OCI-LY3 (cell line): ENCODE measurements around the gene VWA7.
A peak's percentile ranks its signal among the peaks of the same experiment; 100 is the strongest.
"Not testable (repeated sequence)": the region's sequence is repeated elsewhere in the genome, so short reads cannot be mapped to it uniquely, and the experiment has no call there.

ENCODE experiments used
- H2AFZ ChIP-seq: fragments of 200-600, 300-600 bp; shearing (Covaris generic); 2 replicates; pipeline ENCODE4 v1.6.0; 2014; ENCODE audit warnings: antibody characterized with exemption, low read depth, low read length
- H3K27ac ChIP-seq: fragments of 200-600, 300-600 bp; sonication (generic); 2 replicates; pipeline ENCODE4 v1.5.1; 2014; ENCODE audit warnings: mild to moderate bottlenecking, low read length, moderate library complexity, mixed read lengths
- H3K27me3 ChIP-seq: fragments of 200-600, 300-600 bp; sonication (generic); 2 replicates; pipeline ENCODE4 v1.6.1; 2014; ENCODE audit warnings: low read depth, low read length, mixed read lengths
- H3K36me3 ChIP-seq: fragments of 200-600, 300-600 bp; sonication (generic); replicated peaks from 2 replicates; pipeline ENCODE3; 2014; ENCODE audit warnings: low read depth, low read length, mixed read lengths
- H3K4me1 ChIP-seq: fragments of 300-600, 200-600 bp; sonication (generic); 2 replicates; pipeline ENCODE4 v1.6.1; 2014; ENCODE audit warnings: low read length, mixed read lengths
- H3K4me2 ChIP-seq: fragments of 200-600, 300-600 bp; sonication (generic); 2 replicates; pipeline ENCODE4 v1.6.1; 2014; ENCODE audit warnings: low read length, mixed read lengths
- H3K4me3 ChIP-seq: fragments of 300-600, 200-600 bp; sonication (generic); 2 replicates; pipeline ENCODE4 v1.5.1; 2014; ENCODE audit warnings: antibody characterized with exemption, mild to moderate bottlenecking, low read length, moderate library complexity
- H3K79me2 ChIP-seq: fragments of 300-600, 200-600 bp; shearing (Covaris generic); 2 replicates; pipeline ENCODE4 v1.6.1; 2014; ENCODE audit warnings: mild to moderate bottlenecking, low read length, mixed read lengths
- H3K9ac ChIP-seq: fragments of 300-600, 200-600 bp; shearing (Covaris generic); 2 replicates; pipeline ENCODE4 v1.6.0; 2014; ENCODE audit warnings: mild to moderate bottlenecking, low read length, moderate library complexity
- H3K9me3 ChIP-seq: fragments of 200-600, 300-600 bp; shearing (Covaris generic); 2 replicates; pipeline ENCODE4 v1.6.1; 2014; ENCODE audit warnings: low read length, mixed read lengths; ENCODE audit not compliant: insufficient read depth
- H4K20me1 ChIP-seq: fragments of 200-600, 300-600 bp; sonication (generic); 2 replicates; pipeline ENCODE4 v1.6.1; 2016; ENCODE audit warnings: low read length, mixed read lengths; ENCODE audit not compliant: insufficient read depth
- CTCF ChIP-seq: fragments of 200-600, 300-600 bp; sonication (generic); IDR thresholded peaks from 2 replicates; pipeline ENCODE4 v1.5.1; 2014; ENCODE audit warnings: antibody characterized with exemption, low read length, low read depth
- EZH2phosphoT487 ChIP-seq: fragments of 200-600 bp; shearing (Covaris generic); IDR thresholded peaks from 2 replicates; pipeline ENCODE4 v1.6.1; 2018; ENCODE audit warnings: antibody characterized with exemption, mixed run types, low read depth

The VWA7 gene

GRCh38 chr6:31811645-31812044 lies 34.5 kb upstream of the VWA7 start:
- no peaks in the 10 kb centered on the region for H3K36me3 ChIP-seq
- H3K9me3 ChIP-seq = no peaks in the 10 kb centered on the region
- TF ChIP-seq CTCF = no peak
- no peak for TF ChIP-seq EZH2phosphoT487
- no peaks in the 10 kb centered on the region for H3K27me3 ChIP-seq
- H2AFZ ChIP-seq = no peak overlapping the region
- H3K4me3 ChIP-seq = no peak overlapping the region
- peaks cover 16% of the 10 kb centered on the region for H3K4me1 ChIP-seq
- no peaks in the 10 kb centered on the region for H4K20me1 ChIP-seq
- H3K4me2 ChIP-seq = no peak overlapping the region
- H3K79me2 ChIP-seq = peaks cover under 1% of the 10 kb centered on the region; the same call in 1 of the 2 replicates
- no peak overlapping the region for H3K9ac ChIP-seq
- no peak overlapping the region for H3K27ac ChIP-seq

- not testable (repeated sequence) for H3K4me3 ChIP-seq, H3K27ac ChIP-seq, H2AFZ ChIP-seq, H3K27me3 ChIP-seq, H4K20me1 ChIP-seq, H3K9ac ChIP-seq, H3K4me2 ChIP-seq, H3K36me3 ChIP-seq, H3K9me3 ChIP-seq
- H3K79me2 ChIP-seq = peaks cover 14% of the 10 kb centered on the region
- peaks cover 16% of the 10 kb centered on the region for H3K4me1 ChIP-seq
These were observed 31.5 kb upstream of the VWA7 start for GRCh38 chr6:31808599-31808998.

GRCh38 chr6:31806470-31807272 lies 29.5 kb upstream of the VWA7 start, which contains the start of gene LSM2:
Gene LSM2, minus strand, starts transcription at chr6:31806966. Its CDS starts 209 bp downstream, at chr6:31806757.
- no peak for TF ChIP-seq EZH2phosphoT487
- peak; percentile 39 for TF ChIP-seq CTCF
- Histone ChIP-seq H4K20me1 (no peaks in the 10 kb centered on the region), H3K4me1 (peaks cover 4% of the 10 kb centered on the region; the same call in 1 of the 2 replicates), H2AFZ (peak within 1 kb of the TSS; percentile 84), H3K36me3 (no peaks in the 10 kb centered on the region), H3K9me3 (no peaks in the 10 kb centered on the region), H3K4me2 (peak within 1 kb of the TSS; percentile 88), H3K27ac (peak within 1 kb of the TSS; percentile 74), H3K9ac (peak within 1 kb of the TSS; percentile 96), H3K79me2 (peaks cover 14% of the 10 kb centered on the region), H3K27me3 (no peaks in the 10 kb centered on the region), H3K4me3 (peak within 1 kb of the TSS; percentile 99)

- Histone ChIP-seq H2AFZ (peak overlapping the region; percentile 84), H3K4me2 (peak overlapping the region; percentile 88), H3K79me2 (peaks cover 14% of the 10 kb centered on the region), H3K9ac (peak overlapping the region; percentile 96), H3K4me1 (peaks cover 4% of the 10 kb centered on the region; the same call in 1 of the 2 replicates), H4K20me1 (no peaks in the 10 kb centered on the region), H3K4me3 (peak overlapping the region; percentile 99), H3K36me3 (no peaks in the 10 kb centered on the region), H3K9me3 (no peaks in the 10 kb centered on the region), H3K27me3 (no peaks in the 10 kb centered on the region), H3K27ac (peak overlapping the region; percentile 74)
- TF ChIP-seq EZH2phosphoT487 = no peak
- TF ChIP-seq CTCF = no peak
These were observed 28.9 kb upstream of the VWA7 start for GRCh38 chr6:31805939-31806469.

DNA sequence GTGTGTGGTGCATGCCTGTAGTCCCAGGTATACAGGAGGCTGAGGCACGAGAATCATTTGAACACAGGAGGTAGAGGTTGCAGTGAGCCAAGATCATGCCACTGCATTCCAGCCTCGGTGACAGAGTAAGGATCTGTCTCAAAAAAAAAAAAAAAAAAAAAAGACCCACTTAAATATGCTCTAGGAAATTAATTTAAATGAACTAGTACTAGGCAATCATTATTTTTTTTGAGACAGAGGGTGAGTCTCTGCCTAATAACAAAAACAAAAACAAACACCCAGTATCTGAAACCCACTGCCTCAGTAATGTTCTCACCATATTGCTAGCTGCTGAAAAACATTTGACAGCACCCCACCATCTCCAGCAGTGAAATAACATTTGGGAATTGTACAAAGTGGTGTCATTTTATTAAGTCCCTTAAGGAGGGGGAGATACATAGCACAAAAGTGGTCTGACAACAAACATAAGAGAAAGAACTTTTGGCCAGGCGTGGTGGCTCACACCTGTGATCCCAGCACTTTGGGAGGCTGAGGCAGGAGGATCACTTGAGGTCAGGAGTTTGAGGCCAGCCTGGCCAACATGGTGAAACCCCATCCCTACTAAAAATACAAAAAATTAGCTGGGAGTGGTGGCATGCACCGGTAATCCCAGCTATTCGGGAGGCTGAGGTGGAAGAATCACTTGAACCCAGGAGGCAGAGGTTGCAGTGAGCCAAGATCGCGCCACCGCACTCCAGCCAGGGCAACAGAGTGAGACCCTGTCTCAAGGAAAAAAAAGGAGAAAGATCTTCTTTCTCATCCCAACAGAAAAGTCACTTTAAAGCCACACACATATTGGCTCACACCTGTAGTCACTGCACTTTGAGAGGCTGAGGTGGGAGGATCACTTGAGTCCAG lies 24.2 kb upstream of the VWA7 start:
- not testable (repeated sequence) for H3K9ac ChIP-seq, H2AFZ ChIP-seq, H3K9me3 ChIP-seq, H3K27ac ChIP-seq, H3K4me1 ChIP-seq, H3K4me3 ChIP-seq, H3K36me3 ChIP-seq, H3K27me3 ChIP-seq, H3K79me2 ChIP-seq, H4K20me1 ChIP-seq, H3K4me2 ChIP-seq
